CD4-positive, alpha-beta T cell treated with Interleukin-10 for 1 hour (primary cell): Measurements from ENCODE around the gene ANGPTL8.

Source experiments
- DNase-seq: peaks from one replicate; pipeline ENCODE4 v3.0.0-alpha.2; 2020

The ANGPTL8 gene

DNA sequence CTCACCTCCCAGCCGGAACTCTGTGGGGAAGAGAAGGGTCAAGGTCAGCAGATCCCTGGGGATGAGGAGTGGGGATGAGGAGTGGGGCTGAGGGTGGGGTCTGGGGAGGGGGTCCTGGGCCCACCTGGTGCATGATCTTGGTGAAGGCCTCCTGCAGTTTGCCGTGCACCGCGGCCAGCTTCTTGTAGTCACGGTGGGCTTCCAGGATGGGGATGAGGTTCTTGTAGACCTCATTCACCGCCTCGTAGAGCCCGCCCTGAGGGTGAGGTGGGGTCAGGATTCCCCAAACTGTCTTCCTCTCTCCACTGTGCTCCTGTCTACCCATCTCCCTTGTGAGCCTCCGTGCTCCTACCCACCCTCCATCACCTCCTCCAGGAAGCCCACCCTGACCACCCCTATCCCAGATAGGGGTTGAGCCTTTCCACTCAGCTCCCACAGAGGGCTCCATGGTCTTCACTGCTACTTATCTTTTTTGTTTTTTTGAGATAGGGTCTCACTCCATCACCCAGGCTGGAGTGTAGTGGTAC lies 35.3 kb upstream of the ANGPTL8 start:
- no peak for DNase-seq

DNA sequence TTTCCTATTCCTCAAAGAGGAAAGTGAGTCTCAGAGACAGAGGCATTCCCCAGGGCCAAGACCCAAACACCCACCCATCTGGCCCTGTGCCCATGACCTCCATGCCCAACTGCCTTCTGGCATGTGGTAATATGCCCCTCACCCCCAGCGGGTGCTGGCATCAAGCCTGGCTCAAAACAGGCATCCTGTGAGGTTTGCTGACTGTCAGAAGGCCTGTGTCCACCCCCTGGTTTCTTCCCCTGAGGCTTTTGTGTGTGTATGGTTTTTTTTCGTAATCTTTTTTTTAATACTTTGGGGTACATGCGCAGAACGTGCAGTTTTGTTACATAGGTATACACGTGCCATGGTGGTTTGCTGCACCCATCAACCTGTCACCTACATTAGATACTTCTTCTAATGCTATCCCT lies 34.5 kb upstream of the ANGPTL8 start:
- no peak for DNase-seq

DNA sequence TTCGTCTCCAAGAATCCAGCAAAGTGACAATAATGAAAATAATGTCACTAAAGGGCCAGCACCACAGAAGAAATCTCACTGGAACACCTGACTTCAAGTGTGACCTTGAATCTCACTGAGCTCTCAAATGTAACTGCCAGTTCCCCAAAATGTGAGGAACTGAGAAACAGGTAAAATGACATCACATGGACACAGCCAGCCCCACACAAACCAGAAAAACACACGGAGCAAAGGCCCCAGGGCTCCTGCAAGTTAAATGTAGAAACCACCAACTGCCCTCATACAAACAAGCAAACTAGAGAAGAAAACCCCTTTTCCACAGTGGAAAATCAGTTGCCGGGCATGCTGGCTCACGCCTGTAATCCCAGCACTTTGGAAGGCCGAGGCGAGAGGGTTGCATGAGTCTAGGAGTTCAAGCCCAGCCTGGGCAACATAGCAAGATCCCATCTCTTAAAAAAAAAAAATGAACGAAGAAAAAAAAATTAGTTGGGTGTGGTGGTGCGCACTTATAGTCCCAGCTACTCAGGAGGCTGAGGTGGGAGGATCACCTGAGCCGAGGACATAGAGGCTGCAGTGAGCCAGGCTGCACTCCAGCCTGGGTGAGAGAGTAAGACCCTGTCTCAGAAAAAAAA lies 33.4 kb upstream of the ANGPTL8 start:
- no peak for DNase-seq

DNA sequence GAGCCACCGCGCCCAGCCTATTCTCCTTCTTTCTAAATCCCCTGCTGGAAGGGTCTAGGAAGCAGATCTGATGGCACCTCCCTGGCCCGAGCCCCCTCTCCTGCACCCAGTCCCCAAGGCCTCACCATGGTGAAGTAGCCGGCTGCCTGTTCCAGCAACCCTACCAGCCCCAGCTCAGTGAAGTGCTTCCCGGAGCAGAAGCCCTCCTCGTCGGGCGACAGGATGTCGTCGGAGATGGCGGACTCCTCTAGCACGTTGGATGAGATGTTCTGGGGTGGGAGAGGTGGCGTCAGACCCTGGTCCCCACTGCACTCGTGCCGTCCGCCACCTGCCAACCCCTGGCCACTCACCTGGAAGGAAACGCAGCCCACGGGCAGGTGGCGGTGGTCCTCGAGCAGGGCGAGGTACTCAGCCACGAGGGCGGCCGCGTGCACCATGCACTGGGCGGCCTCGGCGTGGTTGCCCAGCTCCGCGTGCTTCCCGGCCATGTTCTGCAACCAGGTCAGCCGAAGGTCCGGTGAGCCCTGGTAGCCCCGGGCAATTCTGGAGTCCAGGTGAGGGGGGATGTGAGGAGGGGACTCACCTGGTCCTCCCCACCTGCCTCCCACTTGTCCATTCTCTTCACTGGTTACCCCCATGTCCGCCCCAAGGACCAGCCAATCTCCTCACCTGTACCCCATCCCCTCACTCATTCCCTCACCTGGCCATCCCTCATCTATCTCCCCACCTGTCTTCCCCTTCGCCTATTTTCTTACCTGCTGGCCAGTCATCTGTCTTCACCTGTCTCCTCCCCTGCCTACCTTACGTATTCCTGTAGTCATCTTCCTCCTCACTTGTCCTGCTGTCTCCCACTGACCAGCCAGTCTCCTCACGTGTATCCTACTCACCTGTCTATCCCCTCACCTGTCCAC lies 30.6 kb upstream of the ANGPTL8 start:
- DNase-seq, result no peak

DNA sequence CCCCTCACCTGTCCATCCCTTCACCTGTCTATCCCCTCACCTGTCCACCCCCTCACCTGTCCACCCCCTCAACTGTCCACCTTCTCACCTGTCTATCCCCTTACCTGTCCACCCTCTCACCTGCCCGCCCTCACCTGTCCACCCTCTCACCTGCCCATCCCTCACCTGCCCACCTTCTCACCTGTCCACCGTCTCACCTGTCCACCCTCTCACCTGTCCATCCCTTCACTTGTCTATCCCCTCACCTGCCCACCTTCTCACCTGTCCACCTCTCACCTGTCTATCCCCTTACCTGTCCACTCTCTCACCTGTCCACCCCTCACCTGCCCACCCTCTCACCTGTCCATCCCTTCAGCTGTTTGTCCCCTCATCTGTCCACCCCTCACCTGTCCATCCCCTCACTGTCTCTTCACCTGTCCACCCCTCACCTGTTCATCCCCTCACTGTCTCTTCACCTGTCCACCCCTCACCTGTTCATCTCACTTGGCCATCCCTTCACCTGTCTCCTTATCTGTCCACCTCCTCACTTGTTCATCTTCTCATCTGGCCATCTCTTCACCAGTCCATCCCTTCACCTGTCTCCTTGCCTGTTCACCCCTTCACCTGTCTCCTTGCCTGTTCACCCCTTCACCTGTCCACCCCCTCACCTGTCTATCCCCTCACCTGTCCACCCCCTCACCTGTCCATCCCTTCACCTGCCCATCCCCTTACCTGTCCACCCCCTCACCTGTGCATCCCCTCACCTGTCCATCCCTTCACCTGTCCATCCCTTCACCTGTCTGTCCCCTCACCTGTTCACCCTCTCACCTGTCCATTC lies 29.4 kb upstream of the ANGPTL8 start:
- DNase-seq, result no peak

DNA sequence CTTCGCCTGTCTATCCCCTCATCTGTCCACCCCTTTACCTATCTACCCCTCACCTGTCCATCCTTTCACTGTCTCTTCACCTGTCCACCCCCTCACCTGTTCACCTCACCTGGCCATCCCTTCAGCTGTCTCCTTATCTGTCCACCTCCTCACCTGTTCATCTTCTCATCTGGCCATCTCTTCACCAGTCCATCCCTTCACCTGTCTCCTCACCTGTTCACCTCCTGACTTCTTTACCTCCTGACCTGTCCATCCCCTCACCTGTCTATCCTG lies 28.8 kb upstream of the ANGPTL8 start:
- no peak for DNase-seq

DNA sequence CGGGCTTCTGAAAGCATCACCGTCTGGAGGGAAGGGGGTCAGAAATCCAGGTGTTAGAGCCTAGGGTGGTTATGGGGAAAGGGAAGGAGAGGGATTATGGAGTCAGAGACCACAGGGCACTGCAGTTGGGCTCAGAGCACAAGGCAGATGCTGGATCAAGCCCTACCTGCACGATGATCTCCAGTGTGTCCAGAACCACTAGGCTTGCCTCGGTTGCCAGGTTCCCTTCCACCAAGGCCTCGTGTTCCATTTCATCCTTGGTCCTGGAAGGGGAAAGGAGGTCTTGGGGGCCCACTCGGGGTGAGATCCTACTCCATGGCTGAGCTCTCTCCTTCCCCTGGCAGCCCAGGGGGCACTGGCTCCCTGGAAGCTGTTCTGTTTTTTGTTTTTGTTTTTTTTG lies 25.0 kb upstream of the ANGPTL8 start:
- no peak for DNase-seq

DNA sequence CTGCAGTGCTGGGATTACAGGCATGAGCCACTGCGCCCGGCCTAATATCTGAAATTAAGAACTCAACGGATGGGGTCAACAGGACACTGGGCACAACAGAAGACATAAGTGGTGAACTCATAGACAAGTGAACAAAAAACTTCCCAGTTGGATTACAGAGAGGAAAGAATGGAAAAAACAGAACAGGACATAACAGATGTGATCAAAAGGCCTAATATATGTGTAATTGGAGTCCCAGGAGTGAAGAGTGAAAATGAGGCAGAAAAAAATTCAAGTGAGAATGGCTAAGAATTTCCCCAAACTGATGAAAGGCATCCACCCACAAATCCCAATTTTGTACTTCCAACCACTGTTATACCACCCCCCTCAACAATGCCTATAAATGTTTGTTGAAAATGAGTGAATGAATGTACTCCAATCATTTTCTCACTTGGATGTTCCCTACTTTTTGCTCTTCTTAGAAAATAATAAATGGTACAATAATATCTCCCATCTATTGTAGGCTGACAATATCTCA lies 18.3 kb upstream of the ANGPTL8 start:
- no peak for DNase-seq

DNA sequence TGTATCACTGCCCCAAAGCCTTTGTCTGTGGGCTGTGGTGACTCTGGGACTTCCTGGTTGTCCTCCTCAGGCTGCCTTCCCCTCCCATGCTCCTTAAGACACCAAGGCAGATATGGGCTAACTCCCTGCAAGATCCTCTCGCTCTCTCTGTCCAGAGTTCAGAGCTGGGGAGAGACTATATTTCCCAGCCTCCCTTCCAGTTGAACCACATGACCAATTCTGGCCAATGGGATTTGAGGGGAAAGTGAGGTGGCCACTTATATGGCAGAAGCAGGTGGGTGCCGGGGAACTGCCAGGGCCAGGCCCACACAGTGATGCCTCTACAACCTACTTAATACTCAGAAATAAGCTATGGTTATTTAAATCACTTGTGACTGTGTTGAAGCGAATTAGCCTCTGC lies 16.2 kb upstream of the ANGPTL8 start:
- DNase-seq, result no peak

DNA sequence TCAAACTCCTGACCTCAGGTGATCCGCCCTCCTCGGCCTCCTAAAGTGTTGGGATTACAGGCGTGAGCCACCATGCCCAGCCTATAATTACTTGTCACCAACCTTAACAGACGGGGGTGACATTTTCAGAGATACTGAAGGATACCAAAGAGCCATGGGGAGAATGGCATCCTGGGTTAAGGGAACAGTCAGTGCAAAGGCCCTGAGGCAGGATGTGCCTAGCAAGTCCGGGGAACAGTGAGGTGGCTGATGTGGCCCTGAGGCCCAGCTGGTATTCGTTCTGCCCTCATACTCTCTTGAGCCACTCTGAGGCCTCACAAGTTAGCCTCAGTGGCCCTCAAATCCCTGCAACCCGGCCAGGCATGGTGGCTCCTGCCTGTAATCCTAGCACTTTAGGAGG lies 15.0 kb upstream of the ANGPTL8 start:
- DNase-seq, result no peak

DNA sequence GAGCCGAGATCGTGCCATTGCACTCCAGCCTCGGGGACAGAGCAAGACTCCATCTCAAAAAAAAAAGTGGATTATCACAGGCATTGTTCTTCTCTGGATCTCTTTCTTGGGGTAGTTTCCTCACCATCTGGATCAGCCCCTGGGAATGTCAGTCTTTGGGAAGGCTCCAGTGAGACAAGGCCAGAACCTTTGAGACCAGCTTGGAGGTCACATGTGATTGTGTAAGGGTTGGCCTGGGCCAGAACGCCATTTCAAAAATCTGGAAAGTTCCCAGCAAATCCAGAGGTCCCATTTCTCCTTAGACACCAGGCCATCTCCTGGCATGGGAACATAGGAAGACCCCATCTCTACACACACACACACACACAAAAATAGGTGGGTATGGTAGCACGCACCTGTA lies 14.2 kb upstream of the ANGPTL8 start:
- no peak for DNase-seq

DNA sequence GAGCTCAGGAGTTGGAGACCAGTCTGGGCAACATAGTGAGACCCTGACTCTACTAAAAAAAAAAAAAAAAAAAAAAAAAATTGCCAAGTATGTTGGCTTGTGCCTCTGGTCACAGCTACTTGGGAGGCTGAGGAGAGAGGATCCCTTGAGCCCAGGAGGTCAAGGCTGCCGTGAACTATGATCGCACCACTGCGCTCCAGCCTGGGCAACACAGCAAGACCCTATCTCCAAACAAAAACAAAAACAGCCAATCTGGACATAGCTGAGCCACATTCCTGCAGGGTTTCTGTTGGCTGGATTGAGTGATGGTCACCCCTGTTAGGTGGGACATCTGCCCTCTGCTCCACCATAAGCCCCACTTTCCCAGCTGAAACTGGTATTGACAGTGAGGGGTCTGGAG lies 13.6 kb upstream of the ANGPTL8 start:
- DNase-seq, result no peak

DNA sequence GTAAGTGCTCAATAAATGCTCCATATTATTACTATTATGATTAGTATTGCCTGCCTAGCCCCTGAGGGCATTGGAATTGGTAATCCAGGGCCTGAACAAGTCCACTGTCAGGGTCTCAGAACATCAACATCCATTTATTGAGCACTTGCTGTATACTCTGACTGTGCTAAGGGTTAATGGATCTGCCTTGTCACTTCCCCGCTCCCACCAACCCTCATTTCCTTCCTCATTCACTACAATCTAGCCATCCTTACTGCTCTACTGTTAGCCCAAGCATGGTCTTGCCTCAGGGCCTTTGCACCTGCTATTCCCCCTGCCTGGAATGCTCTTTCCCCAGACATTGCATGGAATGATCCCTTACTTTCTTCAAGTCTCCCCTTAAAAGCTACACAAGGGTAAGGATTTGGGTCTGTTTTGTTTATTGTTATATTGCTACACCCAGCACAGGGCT lies 12.7 kb upstream of the ANGPTL8 start:
- DNase-seq, result no peak

DNA sequence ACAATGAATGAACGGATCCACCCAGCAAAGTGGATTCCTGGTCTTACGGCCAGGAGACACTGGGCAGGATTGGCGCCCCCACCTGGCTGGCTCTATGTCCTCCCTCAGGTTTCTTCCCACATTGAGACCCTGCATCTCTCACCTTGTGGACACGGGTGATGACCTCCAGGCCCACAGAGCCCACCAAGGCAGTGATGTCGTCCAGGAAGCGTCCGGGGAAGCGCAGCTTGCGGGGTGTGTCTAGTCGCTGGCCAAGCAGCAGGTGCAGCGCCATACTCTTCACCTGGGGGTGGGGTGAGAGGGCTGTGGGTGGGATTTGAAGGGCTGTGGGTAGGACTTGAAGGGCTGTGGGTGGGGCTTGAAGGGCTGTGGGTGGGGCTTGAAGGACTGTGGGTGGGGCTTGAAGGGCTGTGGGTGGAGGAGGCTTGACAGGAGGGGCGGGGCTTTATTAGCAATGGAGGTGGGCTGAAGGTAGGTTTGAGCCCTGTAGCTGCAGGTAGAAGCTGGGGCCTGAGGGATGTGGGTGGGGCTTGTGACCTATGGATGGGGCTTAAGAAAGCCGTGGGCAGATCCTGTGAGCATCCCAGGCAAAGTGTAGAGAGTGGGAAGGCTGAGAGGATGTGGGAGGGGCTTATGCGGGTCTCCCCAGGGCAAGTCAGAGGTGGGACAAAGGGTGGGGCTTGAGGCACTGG lies 12.1 kb upstream of the ANGPTL8 start:
- DNase-seq, result no peak

DNA sequence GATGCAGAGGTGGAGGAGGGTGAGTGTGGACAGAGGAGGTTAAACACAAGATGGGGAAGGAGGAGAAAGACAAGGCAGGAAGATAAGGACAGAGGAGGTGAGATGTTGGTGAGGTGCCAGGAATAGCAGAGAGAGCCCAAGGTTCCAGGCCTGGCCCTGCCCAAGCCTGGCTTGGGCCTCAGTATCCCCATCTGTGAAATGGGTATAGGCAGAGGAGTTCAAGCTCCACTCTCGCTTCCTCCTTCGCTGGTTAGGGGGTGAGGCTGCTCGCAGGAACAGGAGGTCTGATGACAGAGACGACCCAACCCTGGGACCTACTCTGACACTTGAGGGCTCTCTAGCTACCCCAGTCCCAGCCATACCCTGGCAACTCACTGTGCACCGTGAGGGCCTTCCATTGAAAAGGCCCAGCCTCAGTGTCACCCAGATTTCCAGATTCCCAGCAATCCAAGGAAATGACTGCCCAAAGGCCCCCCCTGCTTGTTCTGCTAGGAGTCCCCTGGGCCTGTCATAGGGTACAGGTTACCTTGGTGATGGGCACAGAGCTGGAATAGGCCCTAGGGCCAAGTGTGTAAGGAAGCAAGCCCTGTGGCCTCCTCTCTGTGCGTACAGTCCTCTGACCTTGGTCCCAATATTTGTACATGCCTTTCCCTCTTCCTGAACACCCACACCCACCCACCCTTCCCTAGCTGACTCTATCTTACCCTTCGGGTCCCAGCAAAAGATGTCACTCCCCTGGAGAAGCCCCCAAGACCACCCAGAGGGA lies 8.6 kb upstream of the ANGPTL8 start:
- DNase-seq, result no peak

DNA sequence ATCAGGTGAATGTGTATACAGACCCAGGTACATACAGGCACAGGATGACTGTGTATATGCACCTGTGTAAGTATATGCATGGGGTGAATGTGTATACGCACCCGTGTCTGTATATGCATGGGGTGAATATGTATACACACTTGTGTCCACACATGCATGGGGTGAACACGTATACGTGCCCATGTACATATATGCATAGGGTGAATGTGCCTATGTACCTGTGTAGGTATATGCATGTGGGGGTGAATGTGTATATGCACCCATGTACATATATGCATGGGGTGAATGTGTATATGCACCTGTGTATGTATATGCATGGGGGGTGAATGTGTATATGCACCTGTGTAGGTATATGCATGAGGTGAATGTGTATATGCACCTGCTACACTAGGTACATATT lies 6.9 kb upstream of the ANGPTL8 start:
- no peak for DNase-seq

DNA sequence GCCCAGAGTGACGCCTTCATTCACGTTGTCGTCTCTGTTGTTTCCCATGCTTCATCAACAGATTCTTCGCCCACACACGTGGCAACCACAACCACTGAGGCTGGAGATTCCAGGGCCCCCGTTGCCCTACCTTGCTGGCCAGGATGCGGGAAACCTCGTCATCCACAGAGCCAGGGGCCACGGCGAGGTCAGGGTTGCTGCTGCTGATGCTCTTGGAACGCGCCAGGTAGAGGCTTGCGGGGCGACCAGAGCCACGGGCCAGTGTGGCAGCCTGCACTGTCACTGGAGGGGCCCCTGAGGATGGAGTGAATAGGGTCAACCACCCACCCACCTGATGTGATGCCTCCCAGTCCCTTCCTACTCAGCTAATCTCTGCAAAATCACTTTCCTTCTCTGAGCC lies 6.3 kb upstream of the ANGPTL8 start:
- DNase-seq, result no peak

DNA sequence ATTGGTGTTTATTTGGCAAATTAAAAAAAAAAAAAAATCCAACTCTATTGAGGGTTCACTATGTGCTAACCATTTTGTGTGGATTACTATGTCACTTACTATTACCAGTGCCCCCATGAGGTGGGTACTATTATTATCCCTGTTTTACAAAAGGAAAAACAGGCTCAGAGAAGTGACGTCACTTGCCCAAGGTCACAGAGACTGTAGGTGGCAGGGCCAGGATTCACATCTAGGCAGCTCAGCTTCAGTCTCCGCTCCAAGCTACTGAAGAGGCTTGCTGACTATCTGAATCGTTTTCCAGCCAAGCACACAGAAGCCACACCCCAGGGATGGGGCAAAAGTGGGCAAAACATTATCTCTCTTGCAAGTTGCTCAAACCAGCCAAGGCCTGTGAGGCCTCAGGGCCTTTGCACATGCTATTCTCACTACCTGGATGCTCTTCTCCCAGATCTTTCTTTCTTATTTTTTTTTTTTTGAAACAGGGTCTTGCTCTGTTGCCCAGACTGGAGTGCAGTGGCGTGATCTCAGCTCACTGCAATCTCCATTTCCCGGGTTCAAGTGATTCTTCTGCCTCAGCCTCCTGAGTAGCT lies 4.8 kb upstream of the ANGPTL8 start:
- no peak for DNase-seq

DNA sequence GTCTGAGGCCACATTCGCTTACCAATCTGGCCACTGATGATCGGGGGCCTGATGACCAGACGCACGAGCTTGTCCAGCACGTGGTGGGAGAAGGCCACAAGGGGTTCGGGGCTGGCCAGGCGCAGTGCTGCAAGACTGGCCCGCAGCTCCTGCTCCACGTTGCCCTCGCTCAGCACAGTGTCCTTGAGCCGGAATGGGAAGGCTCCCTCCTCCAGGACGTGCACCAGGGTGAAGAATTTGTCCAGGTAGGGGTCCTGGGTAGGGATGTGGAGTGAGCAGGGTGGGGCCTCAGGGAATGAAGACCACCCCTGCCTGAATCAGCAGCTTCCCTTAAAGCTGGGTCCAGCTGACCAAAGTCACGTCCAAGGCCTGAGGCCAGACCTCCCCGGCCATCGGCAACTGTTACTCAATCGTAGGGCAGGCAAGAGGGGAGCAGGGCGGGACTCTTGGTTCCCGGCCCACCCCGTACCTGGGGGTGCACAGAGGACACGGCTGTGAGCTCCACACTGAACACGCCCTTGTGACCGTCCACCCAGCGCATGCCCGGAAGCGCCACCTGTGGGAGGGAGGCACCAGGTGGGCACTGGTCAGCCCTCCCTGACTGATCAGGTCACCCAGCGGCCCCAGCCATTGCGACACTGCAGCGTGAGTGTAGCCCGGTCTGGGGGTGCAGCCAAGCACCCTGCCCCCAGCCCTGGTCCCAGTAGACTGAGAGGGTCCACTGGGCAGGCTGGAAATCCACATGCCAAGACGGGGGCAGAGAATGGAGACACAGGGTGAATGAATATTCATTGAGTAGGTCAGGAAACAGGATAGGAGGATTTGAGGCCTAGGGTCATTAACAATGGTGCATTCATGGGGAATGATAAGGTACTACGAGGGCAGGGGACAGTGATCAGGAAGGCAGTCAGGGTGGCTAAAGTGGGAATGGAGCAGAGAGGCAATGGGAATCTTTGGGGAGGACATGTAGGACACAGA lies 2.8 kb upstream of the ANGPTL8 start:
- no peak for DNase-seq

DNA sequence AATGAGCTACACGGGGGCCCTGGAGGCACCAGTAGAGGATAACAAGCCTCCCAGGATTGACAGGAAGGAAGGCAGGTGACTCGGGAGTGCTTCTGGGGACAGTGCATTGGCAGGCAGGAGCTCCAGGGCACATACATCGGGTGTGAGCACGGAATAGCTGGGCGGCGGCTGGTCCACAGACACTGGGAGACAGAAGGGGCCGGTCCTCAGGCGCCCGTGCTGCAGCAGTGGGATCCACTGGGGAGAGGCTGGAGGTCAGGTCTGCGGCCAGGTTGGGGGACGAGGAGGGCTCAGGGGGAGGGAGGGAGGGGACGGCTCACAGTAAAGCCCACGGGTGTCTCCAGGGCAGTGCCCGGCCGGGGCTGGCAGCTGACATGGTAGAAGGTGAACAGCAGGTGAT lies 2.1 kb upstream of the ANGPTL8 start:
- no peak for DNase-seq
